NCI-H1092 treated with DMSO at 0.1 percent for 48 hours (cell line): ENCODE results near the gene JARID2.

ENCODE experiments used
- DNase-seq: peaks from one replicate; lab custom pipeline; 2025; lab: John Stamatoyannopoulos, UW

JARID2 gene

DNA sequence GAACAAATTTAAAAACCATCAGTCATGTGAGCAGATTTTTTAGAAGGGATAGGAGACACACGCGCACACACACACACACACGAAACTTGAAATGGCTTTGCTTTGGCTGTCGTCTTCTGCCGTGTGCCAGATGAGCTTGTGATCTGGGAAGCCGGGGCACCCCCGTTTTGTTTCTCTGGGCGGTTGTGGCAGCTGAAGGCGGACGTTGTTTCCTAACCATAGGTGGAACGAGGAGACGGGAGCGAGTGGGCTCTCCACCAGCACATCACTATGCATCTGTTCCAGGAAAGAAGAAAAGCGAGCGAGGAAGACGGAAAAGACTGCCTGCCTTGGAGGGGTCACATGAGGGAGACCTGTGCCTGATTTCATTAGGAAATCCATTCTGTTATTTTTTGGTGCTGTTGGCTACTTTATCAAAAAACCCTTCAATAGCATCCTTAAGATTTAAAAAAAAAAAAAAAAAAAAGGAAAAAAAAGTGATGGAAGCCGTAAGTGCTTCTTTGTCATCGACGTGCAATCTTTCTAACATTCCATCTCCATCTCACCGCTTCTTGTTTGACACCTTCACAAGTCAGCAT lies 274.8 kb downstream of the JARID2 start:
- DNase-seq, result no peak

GRCh38 chr6:15521582-15521981 lies 275.7 kb downstream of the JARID2 start:
- DNase-seq, result no peak

- no peak for DNase-seq
Measured at GRCh38 chr6:15522026-15522425, 276.2 kb downstream of the JARID2 start.

DNA sequence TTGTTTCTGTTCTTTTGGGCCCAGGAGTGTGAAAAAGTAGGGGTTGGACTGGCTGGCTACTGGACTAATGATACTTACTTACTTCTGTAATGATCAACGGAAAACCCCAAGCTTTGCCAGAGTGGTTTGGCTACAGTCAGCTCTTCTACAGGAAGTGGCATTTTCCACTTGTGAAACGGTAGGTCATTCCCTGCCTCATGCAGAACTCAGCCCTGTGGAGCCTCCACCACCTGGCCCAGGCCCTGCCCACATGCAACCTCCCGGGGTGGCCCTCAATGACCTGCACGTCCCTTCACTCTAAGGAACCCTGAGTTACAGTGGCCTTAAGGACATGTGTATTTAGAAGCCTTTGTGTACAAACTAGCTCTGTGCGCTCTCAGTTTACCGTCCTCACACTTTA lies 276.6 kb downstream of the JARID2 start:
- no peak for DNase-seq

DNA sequence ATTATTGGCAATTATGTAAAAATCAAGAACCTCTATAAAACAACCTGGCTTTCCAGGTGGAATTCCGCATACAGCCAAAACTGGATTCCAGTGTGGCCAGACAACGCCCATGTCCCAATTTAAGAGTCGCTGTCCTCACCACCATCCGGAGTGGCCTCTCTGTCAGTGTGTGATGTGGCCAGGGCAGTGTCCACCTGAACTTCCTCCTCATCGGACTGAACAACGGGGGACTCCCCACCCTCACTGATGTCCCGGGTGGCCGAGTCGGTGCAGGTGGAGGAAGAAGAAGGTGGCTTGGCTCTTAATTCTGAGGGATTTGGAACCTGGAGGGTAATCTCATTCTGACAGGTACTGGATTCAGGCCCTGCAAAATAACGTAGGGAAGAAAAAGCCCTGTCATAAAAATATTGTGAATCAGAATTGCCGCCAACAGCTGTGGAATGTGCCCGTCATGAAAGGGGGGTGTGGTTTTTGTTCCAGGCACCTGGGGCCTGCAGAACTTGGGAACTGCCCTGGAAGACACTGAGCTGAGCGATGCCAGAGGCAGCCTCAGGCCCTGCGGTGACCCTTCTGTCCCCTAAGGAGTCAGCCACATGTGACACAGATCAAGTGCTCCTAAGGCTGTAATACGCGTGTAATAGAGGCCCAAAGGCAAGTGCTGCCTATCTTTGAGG lies 277.1 kb downstream of the JARID2 start:
- no peak for DNase-seq

- DNase-seq, result no peak
Measured at GRCh38 chr6:15523679-15524630, 278.1 kb downstream of the JARID2 start.

- no peak for DNase-seq
Measured at GRCh38 chr6:15524861-15525401, 279.1 kb downstream of the JARID2 start.

DNA sequence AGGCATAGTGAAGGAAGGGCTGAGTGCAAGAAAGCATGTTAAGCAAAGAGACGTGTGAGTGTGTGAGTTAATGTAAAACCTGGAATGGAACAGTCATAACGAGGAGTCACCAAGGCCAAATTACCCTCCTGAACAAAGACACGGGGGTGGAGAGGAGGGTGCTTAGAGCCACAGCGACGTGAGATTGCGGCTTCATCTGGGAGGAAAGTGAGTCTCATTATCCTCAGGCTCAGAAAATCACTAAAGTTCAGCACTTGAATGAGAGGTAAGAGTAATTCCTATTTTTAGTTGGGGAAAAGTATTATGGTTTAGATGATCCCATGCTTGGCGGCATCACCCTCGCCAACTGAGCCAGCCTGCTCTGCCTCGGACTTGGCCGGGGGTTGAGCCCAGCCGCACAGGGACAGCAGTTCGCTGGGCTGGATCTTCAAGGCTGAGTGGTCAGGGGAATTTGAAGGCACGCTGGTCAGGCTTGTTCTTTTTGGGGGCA lies 280.4 kb downstream of the JARID2 start:
- DNase-seq, result no peak

DNA sequence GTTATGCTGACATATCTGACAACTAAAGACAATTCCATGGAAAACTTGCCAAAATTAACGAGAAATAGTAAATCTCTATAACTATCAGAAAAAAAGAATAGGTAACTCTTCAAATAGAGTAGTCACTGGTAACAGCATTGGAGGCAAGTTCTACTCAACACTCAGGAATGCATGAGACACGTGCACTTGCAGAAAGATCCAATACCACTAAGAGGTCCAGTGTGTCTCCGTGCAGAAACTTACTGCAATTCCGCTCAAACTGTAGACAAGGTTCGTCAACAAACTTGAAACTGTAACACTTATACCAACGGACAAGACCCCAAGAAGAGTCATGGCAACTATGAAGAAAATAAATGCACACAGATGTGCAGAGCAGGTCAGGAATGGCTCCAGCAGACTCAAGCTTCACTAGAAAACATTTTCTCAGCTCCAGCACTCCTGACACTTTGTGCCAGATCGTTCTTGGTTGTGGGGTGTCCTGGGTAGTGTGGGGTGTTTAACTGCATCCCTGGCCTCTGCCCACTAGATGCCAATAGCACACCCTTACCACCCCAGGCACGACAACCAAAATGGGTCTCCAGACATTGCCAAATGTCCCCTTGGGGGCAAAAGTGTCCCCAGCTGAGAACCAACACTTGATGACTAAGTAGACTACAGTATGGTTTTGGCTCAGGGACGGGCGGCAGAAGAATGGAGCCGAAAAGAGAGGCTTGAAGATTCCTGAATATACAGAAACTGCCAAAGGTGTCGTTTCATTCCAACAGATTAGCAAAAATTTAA lies 282.2 kb downstream of the JARID2 start:
- DNase-seq, result no peak

DNA sequence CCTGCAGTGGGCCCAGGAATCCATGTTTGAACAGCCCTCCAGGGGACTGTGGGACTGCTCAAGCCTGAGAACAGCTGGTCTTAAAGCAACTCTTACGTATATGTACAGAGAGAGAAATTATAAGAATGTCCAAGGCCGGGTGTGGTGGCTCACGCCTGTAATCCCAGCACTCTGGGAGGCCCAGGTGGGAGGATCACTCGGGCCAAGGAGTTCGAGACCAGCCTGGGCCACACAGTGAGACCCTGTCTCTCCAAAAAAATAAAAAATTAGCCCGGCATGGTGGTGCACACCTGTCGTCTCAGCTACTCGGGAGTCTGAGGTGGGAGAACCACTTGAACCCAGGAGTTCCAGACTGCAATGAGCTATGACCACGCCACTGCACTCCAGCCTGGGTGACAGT lies 283.0 kb downstream of the JARID2 start:
- DNase-seq, result no peak

GRCh38 chr6:15530411-15530810 lies 284.5 kb downstream of the JARID2 start:
- no peak for DNase-seq

DNA sequence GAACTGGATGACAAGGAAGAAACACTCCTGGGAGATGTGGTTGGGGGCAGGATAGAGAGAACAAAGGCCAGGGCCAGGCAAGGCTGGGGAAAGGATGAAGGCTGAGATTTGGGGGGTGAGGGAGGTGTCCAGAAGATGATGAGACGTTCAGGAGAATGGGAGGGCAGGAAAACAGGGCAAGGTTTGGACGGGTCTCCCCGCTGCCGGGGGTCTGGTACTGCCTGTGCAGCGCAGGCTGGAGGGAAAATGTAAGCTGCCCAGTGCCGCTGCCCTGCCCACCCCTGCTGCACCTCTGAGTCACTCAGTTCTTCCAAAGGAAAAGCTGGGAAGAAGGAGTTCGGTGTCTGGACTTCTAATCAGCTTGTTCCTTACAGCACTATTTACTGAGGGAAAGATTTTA lies 286.1 kb downstream of the JARID2 start:
- DNase-seq, result no peak

DNA sequence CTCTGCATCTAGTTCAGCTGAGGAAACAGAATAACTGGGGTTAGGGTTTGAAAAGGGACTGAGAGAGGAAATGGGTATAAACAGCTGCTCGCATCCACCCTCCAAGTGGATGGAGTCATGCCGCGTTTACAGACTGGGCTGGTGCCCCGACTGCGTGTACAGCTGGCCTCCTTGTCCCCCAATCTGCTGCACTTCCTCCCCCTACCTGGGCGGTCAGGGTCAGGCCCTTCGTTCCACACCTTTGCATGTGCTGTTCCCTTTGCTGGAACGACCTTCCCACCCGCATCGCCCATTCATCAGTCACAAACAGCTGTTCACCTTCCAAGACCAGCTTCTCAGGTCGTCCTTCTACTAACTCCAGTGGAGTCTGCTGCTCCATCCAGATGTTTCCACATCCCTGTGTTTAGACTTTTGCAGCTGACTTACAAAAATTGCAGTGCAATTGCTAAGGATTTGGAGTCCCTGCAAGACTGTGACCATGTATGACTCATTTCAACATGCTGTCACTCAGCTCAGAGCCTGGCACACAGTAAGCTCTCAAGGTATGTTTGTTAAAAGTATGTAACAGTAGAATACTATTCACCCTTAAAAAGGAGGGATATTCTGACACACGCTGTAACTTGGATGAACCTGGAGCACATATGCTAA lies 287.6 kb downstream of the JARID2 start:
- no peak for DNase-seq

DNA sequence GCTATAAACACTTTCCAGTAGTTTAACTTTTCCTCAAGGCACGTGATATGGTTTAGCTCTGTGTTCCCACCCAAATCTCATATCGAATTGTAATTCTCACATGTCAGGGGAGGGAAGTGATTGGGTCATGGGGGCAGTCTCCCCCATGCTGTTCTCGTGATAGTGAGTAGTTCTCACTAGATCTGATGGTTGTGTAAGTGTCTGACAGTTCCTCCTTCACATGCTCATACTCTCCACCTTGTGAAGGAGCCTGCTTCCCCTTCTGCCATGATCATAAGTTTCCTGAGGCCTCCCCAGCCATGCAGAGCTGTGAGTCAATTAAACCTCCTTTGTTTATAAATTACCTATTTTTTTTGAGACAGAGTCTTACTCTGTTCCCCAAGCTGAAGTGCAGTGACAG lies 289.1 kb downstream of the JARID2 start:
- DNase-seq, result no peak

DNA sequence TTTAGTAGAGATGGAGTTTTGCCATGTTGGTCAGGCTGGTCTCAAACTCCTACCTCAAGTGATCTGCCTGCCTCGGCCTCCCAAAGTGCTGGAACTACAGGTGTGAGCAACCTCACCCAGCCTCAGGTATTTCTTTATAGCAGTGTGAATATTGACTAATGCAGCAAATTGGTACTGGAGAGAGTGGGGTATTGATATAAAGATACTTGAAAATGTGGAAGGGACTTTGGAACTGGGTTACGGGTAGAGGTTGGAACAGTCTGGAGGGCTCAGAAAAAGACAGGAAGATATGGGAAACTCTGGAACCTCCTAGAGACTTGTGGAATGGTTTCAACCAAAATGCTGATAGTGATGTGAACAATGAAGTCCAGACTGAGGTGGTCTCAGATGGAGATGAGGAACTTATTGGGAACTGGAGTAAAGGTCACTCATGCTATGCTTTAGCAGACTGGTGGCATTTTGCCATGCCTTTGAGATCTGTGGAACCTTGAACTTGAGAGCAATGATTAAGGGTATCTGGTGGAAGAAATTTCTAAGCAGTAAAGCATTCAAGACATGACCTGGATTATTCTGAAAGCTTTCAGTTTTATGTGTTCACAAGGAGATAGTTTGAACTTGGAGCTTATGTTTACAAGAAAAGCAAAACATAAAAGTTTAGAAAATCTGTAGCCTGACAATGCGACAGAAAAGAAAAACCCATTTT lies 289.8 kb downstream of the JARID2 start:
- DNase-seq, result no peak

GRCh38 chr6:15536198-15536955 lies 290.5 kb downstream of the JARID2 start:
- DNase-seq, result no peak

DNA sequence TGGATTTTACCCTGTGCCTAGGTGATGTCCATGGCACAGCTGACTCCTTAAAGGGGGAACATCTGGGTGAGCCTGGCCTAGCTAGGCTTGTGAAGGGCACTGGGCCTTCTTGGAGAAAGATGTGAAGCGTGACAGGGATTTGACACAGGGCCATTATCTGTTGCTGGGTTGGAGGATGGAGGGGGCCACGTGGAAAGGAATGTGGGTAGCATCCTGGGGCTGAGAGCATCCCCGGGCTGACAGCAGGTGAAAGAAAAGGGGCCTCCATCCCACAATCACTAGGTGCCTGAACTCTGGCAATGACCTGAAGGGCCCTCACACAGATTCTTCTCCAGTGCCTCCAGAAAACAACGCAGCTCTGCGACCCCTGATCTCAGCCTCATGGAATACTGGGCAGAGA lies 292.2 kb downstream of the JARID2 start:
- DNase-seq, result no peak

GRCh38 chr6:15538766-15539495 lies 293.1 kb downstream of the JARID2 start:
- DNase-seq, result no peak

DNA sequence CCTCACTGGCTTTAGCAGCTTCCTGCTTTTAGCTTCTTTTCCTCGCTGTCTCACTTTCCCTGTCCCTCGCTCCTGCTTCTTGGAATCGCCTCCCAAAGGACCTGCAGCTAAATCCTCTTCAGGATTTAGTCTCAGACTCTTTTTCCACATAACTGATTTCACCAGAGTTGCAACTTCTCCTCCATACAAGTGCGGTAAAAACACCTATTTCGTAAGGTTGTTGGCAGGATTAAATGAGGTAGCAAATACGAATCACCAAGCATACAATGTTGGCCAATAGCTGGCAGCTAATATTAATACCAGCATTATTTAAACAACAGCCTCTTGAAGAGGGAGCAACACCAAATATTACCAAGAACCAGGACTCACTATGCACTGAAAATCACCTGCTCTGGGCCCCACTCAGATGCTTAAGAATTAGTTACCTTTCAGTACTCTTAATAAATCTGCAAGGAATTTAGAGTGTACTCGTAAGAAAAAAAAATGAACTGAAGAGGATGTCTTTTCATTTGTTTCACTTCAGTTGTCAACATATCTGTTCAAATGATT lies 293.9 kb downstream of the JARID2 start:
- DNase-seq, result no peak
